Panc1 (cell line): ENCODE data around the gene NUMB. TPM values are rescaled to one million over a fixed set of nuclear protein-coding genes. Genes with fewer than 3 reads are reported as not detected.
A peak's percentile ranks its signal among the peaks of the same experiment; 100 is the strongest.

ENCODE experiments used
- ATAC-seq: fragments of 200-7000 bp; cut with Tn5 transposase; 2 replicates; pipeline ENCODE4 v1.9.1; 2020; ENCODE audit warnings: mild to moderate bottlenecking, moderate library complexity
- BruUV-seq: library from RNA; stranded (reverse); fragments of 400-500 nt; replicated peaks from 2 replicates; lab custom pipeline; 2021; lab: Mats Ljungman, UMichigan
- CTCF ChIA-PET: fragments of 300-600 bp; sonication (Branson Sonifier 250); formaldehyde crosslinking; loops from one replicate; lab custom pipeline; 2022; ENCODE audit warnings: antibody characterized with exemption; lab: Charles Lee
- POLR2A ChIA-PET: fragments of 300-600 bp; sonication (Branson Sonifier 250); formaldehyde crosslinking; loops from one replicate; lab custom pipeline; 2022; ENCODE audit warnings: antibody characterized with exemption; lab: Charles Lee
- DNase-seq: peaks from one replicate; pipeline ENCODE4 v3.0.0-alpha.2; 2010; ENCODE audit warnings: low read depth, low spot score
- H3K27ac ChIP-seq: 2 replicates; pipeline ENCODE4 v1.5.1; 2011; ENCODE audit warnings: mild to moderate bottlenecking, low read length, inconsistent platforms
- H3K27me3 ChIP-seq: fragments of 200-500 bp; sonication (Bioruptor generic); 2 replicates; pipeline ENCODE4 v1.6.0; 2014; ENCODE audit warnings: low read length, inconsistent platforms; ENCODE audit not compliant: control insufficient read depth, insufficient read depth
- H3K36me3 ChIP-seq: fragments of 200-500 bp; sonication (Bioruptor generic); 2 replicates; pipeline ENCODE4 v1.5.1; 2014; ENCODE audit warnings: inconsistent platforms, mild to moderate bottlenecking, low read length, moderate library complexity; ENCODE audit not compliant: control insufficient read depth, insufficient read depth
- H3K4me1 ChIP-seq: 2 replicates; pipeline ENCODE4 v1.5.1; 2011; ENCODE audit warnings: inconsistent platforms, mild to moderate bottlenecking, low read length, moderate library complexity; ENCODE audit not compliant: control insufficient read depth, insufficient read depth
- H3K4me3 ChIP-seq, 2 experiments: 2 replicates each; pipeline ENCODE4 v1.5.1; 2011 to 2012; ENCODE audit warnings: low read depth in 2 of 2, low read length in 2 of 2, mild to moderate bottlenecking in 2 of 2, inconsistent platforms in 1 of 2, moderate library complexity in 1 of 2
- H3K9me3 ChIP-seq: fragments of 200-500 bp; sonication (Bioruptor generic); 2 replicates; pipeline ENCODE4 v1.5.1; 2014; ENCODE audit warnings: low read depth, mild to moderate bottlenecking, inconsistent platforms, low read length, moderate library complexity; ENCODE audit not compliant: control insufficient read depth, insufficient read depth
- CTCF ChIP-seq: fragments of 450-650 bp; IDR thresholded peaks from 2 replicates; pipeline ENCODE4 v1.5.1; 2017; ENCODE audit warnings: mild to moderate bottlenecking
- POLR2AphosphoS5 ChIP-seq: IDR thresholded peaks from 2 replicates; pipeline ENCODE4 v1.6.1; 2012; ENCODE audit warnings: mild to moderate bottlenecking, low read depth, low read length, moderate library complexity
- REST ChIP-seq, 2 experiments: IDR thresholded peaks; 2 replicates each; pipeline ENCODE4 v1.6.1; 2011 to 2012; ENCODE audit warnings: low read depth in 2 of 2, control low read depth in 1 of 2, low read length in 1 of 2, mild to moderate bottlenecking in 1 of 2, moderate library complexity in 1 of 2; ENCODE audit not compliant: insufficient read depth in 1 of 2
- SIN3A ChIP-seq: IDR thresholded peaks from 2 replicates; pipeline ENCODE4 v1.6.1; 2012; ENCODE audit warnings: low read depth, mild to moderate bottlenecking, low read length, moderate library complexity, borderline replicate concordance; ENCODE audit not compliant: insufficient read depth
- TCF7L2 ChIP-seq: IDR thresholded peaks from 2 replicates; pipeline ENCODE4 v1.6.1; 2011; ENCODE audit warnings: mild to moderate bottlenecking, low read depth, low read length, inconsistent platforms
- in situ Hi-C: cut with HindIII; loops from 2 replicates; pipeline ENCODE4 v1.10.0; 2016; ENCODE audit warnings: low sequenced_read_pairs, low pct_unique_long_range_greater_than_20kb
- intact Hi-C: fragments of 100-400 bp; cut with micrococcal nuclease; formaldehyde crosslinking; loops from one replicate; pipeline ENCODE4 v1.10.0; 2022; ENCODE audit not compliant: unreplicated experiment
- total RNA-seq: library from RNA; stranded (reverse); gene quantifications from one replicate; pipeline ENCODE4 v1.2.1, GENCODE V29; 2021; ENCODE audit not compliant: unreplicated experiment

The NUMB gene
- total RNA-seq, 1 experiment from 2014 or later, result 51.5 TPM

- Histone ChIP-seq H3K27me3 (no peaks in the 10 kb centered on the region), H3K9me3 (no peaks in the 10 kb centered on the region), H3K27ac (no peak overlapping the region), H3K4me3 (no peak overlapping the region), H3K36me3 (peaks cover 2% of the 10 kb centered on the region; the same call in 1 of the 2 replicates), H3K4me1 (no peaks in the 10 kb centered on the region)
- TF ChIP-seq POLR2AphosphoS5 (no peak), CTCF (0 out of 2 replicates have a peak, but pooled peaks have one; percentile 5), REST (IDR thresholded peaks at IDR 0.05; ENCODE audit: insufficient read depth in 1 of 2, low read depth in 2 of 2, low read length in 1 of 2) (no peak), TCF7L2 (no peak), SIN3A (no peak)
- BruUV-seq, result no TSS peak
- in situ Hi-C loops (no loop called here), intact Hi-C loops (no loop called here)
- DNase-seq, result no peak
- ChIA-PET POLR2A (interaction anchor here (0.6 kb wide), 1 partner anchor 245 kb away, joined by 5 read pairs; no protein-coding TSS in a partner anchor), CTCF (no interaction called here)
- ATAC-seq, result no peak
Observed at GRCh38 chr14:73280903-73281302, 177.4 kb downstream of the NUMB start.

- in situ Hi-C loops, result no loop called here
- intact Hi-C loops, result loop anchor here (10.0 kb wide), 1 partner anchor 103 kb away; no protein-coding TSS in a partner anchor
- H3K27me3 ChIP-seq, result no peaks in the 10 kb centered on the region
- no peaks in the 10 kb centered on the region for H3K4me1 ChIP-seq
- no peak for DNase-seq
- no peaks in the 10 kb centered on the region; the same call in 1 of the 2 replicates for H3K36me3 ChIP-seq
- POLR2A ChIA-PET, result no interaction called here
- no peak for ATAC-seq
- BruUV-seq, result no TSS peak
- no peak overlapping the region for H3K27ac ChIP-seq
- H3K9me3 ChIP-seq, result no peaks in the 10 kb centered on the region
- H3K4me3 ChIP-seq, result no peak overlapping the region
- TF ChIP-seq REST (IDR thresholded peaks at IDR 0.05; ENCODE audit: insufficient read depth in 1 of 2, low read depth in 2 of 2, low read length in 1 of 2) (no peak), CTCF (no peak), POLR2AphosphoS5 (no peak), TCF7L2 (no peak), SIN3A (no peak)
- CTCF ChIA-PET, result no interaction called here
Observed at GRCh38 chr14:73277376-73277775, 181.0 kb downstream of the NUMB start.
